K562 (cell line): ENCODE measurements around the gene AHSG. TPM values are rescaled to one million over a fixed set of nuclear protein-coding genes. Genes with fewer than 3 reads are reported as not detected.

ENCODE experiments used
- EP300 ChIP-seq: IDR thresholded peaks from 2 replicates; pipeline ENCODE4 v1.6.1; 2012; ENCODE audit warnings: low read length, improper control_type of control experiment
- FOS ChIP-seq: IDR thresholded peaks from 3 replicates; pipeline ENCODE4 v1.6.1; 2011; ENCODE audit not compliant: insufficient read length; ENCODE audit errors: extremely low read depth
- FOSL1 ChIP-seq: fragments of 200-800 bp; sonication (Bioruptor generic); conservative IDR thresholded peaks from 2 replicates; pipeline ENCODE4 v1.6.1; 2016; ENCODE audit warnings: missing genetic modification characterization, missing compliant biosample characterization
- GATA2 ChIP-seq: sonication (generic); formaldehyde crosslinking; IDR thresholded peaks from 2 replicates; pipeline ENCODE4 v1.4.0; 2020; ENCODE audit warnings: mild to moderate bottlenecking, missing genetic modification reagents
- GTF2F1 ChIP-seq: IDR thresholded peaks from 2 replicates; pipeline ENCODE4 v1.6.1; 2011; ENCODE audit warnings: low read depth, low read length, improper control_type of control experiment
- HMGN3 ChIP-seq: IDR thresholded peaks from 2 replicates; pipeline ENCODE4 v1.6.1; 2011; ENCODE audit warnings: borderline replicate concordance, low read depth, mild to moderate bottlenecking, mixed read lengths, low read length; ENCODE audit not compliant: insufficient read length; ENCODE audit errors: extremely low read depth
- MAFK ChIP-seq: IDR thresholded peaks from 2 replicates; pipeline ENCODE4 v1.6.1; 2011; ENCODE audit warnings: low read length, improper control_type of control experiment
- NFXL1 ChIP-seq: fragments of 450-650 bp; formaldehyde crosslinking; IDR thresholded peaks from 2 replicates; pipeline ENCODE4 v1.4.0; 2021; ENCODE audit warnings: mild to moderate bottlenecking
- PHB ChIP-seq: fragments of 250-450 bp; sonication (Bioruptor Pico); IDR thresholded peaks from 2 replicates; pipeline ENCODE4 v1.5.0; 2021
- SMAD4 ChIP-seq: fragments of 250-450 bp; sonication (Bioruptor Pico); conservative IDR thresholded peaks from 2 replicates; pipeline ENCODE4 v1.8.0; 2021; ENCODE audit warnings: inconsistent platforms, mild to moderate bottlenecking, moderate library complexity
- ZC3H8 ChIP-seq: fragments of 450-650 bp; IDR thresholded peaks from 2 replicates; pipeline ENCODE4 v1.6.1; 2017
- ZKSCAN3 ChIP-seq: fragments of 250-450 bp; sonication (Bioruptor Pico); IDR thresholded peaks from 2 replicates; pipeline ENCODE4 v1.4.0; 2020
- ZNF184 ChIP-seq: sonication (generic); formaldehyde crosslinking; IDR thresholded peaks from 2 replicates; pipeline ENCODE4 v1.5.0; 2020; ENCODE audit warnings: missing genetic modification reagents
- ZNF239 ChIP-seq: fragments of 250-450 bp; sonication (Bioruptor Pico); IDR thresholded peaks from 2 replicates; pipeline ENCODE4 v1.4.0; 2020; ENCODE audit warnings: mild to moderate bottlenecking
- ZNF780A ChIP-seq: fragments of 250-450 bp; sonication (Bioruptor Pico); IDR thresholded peaks from 2 replicates; pipeline ENCODE4 v1.5.0; 2021; ENCODE audit warnings: mild to moderate bottlenecking
- polyA plus RNA-seq, 8 experiments: library from polyadenylated mRNA; depleted of rRNA in 4 of 8; stranded (reverse) in 5 of 8; unstranded in 3 of 8; fragments of >200 nt; fragmentation: Nextera tagmentation in 2 of 8; fragmentation: Illumina TruSeq in 1 of 8; extraction: Ambion mirVana in 2 of 8; extraction: Trizol in 1 of 8; gene quantifications; 2 replicates each; pipeline versions ENCODE4 v1.2.1 to v1.2.3, GENCODE V29; 2011 to 2014; ENCODE audit warnings: inconsistent platforms in 1 of 8, missing spikeins in 1 of 8
- total RNA-seq, 7 experiments: library from RNA; depleted of rRNA in 6 of 7; stranded (reverse); fragments of >200 nt in 6 of 7; fragmentation: Illumina TruSeq in 2 of 7; extraction: Trizol in 2 of 7; gene quantifications; 2 replicates each; pipeline versions ENCODE4 v1.2.1 to v1.2.3, GENCODE V29; 2011 to 2021; ENCODE audit warnings: low replicate concordance in 1 of 7
- TF ChIP-seq, protein P1 (sequence below): sonication (generic); formaldehyde crosslinking; IDR thresholded peaks from 2 replicates; pipeline ENCODE4 v1.8.0; 2023; ENCODE audit warnings: mild to moderate bottlenecking, missing genetic modification reagents
- TF ChIP-seq, protein P2 (sequence below): fragments of 150-350 bp; conservative IDR thresholded peaks from 2 replicates; pipeline ENCODE4 v1.6.1; 2014; ENCODE audit warnings: low read length
- TF ChIP-seq, protein P3 (sequence below): fragments of 250-450 bp; sonication (Bioruptor Pico); IDR thresholded peaks from 2 replicates; pipeline ENCODE4 v1.9.0; 2021; ENCODE audit warnings: mild to moderate bottlenecking, inconsistent platforms
- TF ChIP-seq, protein P4 (sequence below), 2 experiments: fragments of 450-650 bp; IDR thresholded peaks; 2 replicates each; pipeline ENCODE4 v1.6.1; 2016

AHSG gene
- total and polyA plus RNA-seq, 9 of the 15 experiments (the other 6 are each of a cell fraction or from before 2014, with no cell fraction given) = 0.69 TPM; not detected in 8

DNA sequence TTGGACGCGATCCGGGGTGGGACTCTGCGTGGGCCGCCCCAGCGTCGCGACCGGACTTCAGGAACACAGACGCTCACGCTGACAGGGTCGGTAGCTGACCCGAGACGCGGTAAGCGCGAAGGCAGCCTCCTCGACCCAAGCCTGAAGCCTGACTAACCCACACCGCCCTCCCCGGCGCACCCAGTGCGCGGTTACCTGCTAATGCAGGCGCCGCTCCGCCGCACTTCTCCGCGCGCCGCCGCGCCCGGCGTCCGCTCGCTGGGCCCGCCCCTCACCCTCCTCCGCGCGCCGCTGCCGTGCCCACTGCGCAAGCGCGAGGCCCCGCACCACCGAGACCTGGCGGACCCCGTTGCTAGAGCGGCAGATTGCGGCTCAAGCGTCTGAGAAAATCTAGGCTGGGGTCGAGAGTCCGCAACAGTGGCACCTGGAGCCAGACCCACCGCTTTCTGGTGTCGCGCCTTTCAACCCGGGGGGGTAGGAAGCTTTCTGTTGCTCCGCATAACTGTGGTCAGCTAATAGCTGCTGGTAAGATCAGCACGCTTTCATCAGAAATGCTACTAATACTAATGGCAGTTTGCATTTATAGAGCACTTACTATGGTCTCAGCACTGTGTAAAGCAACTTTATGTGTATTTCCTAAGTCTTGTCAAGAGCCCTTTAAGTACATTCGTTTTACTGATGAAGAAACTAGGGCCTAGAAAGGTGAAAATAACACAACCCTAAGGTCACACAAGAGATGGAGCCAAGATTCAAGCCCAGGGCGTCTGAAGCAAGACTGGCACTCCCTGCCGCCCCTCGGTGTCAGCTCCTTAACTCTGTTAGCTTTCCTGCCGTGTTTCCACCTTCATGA, 45.6 kb upstream of the AHSG start, which contains the start of gene TBCCD1 (continued):
- TF ChIP-seq, protein P1, sequence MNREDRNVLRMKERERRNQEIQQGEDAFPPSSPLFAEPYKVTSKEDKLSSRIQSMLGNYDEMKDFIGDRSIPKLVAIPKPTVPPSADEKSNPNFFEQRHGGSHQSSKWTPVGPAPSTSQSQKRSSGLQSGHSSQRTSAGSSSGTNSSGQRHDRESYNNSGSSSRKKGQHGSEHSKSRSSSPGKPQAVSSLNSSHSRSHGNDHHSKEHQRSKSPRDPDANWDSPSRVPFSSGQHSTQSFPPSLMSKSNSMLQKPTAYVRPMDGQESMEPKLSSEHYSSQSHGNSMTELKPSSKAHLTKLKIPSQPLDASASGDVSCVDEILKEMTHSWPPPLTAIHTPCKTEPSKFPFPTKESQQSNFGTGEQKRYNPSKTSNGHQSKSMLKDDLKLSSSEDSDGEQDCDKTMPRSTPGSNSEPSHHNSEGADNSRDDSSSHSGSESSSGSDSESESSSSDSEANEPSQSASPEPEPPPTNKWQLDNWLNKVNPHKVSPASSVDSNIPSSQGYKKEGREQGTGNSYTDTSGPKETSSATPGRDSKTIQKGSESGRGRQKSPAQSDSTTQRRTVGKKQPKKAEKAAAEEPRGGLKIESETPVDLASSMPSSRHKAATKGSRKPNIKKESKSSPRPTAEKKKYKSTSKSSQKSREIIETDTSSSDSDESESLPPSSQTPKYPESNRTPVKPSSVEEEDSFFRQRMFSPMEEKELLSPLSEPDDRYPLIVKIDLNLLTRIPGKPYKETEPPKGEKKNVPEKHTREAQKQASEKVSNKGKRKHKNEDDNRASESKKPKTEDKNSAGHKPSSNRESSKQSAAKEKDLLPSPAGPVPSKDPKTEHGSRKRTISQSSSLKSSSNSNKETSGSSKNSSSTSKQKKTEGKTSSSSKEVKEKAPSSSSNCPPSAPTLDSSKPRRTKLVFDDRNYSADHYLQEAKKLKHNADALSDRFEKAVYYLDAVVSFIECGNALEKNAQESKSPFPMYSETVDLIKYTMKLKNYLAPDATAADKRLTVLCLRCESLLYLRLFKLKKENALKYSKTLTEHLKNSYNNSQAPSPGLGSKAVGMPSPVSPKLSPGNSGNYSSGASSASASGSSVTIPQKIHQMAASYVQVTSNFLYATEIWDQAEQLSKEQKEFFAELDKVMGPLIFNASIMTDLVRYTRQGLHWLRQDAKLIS (CRISPR knock-in tag) = peak; percentile 80
- TF ChIP-seq EP300 (peak; percentile 26; the same call in 1 of the 2 replicates), HMGN3 (peak; percentile 89), ZNF780A (CRISPR knock-in tag) (no peak), SMAD4 (peak; percentile 82), FOSL1 (tag) (peak; percentile 56; the same call in 1 of the 2 replicates), ZKSCAN3 (CRISPR knock-in tag) (no peak), ZNF184 (no peak), NFXL1 (CRISPR knock-in tag) (no peak), PHB (CRISPR knock-in tag) (no peak), GATA2 (CRISPR knock-in tag) (no peak; the same call in 1 of the 2 replicates), ZC3H8 (no peak), ZNF239 (CRISPR knock-in tag) (no peak), FOS (no peak), MAFK (no peak), GTF2F1 (no peak)
- TF ChIP-seq, protein P2, sequence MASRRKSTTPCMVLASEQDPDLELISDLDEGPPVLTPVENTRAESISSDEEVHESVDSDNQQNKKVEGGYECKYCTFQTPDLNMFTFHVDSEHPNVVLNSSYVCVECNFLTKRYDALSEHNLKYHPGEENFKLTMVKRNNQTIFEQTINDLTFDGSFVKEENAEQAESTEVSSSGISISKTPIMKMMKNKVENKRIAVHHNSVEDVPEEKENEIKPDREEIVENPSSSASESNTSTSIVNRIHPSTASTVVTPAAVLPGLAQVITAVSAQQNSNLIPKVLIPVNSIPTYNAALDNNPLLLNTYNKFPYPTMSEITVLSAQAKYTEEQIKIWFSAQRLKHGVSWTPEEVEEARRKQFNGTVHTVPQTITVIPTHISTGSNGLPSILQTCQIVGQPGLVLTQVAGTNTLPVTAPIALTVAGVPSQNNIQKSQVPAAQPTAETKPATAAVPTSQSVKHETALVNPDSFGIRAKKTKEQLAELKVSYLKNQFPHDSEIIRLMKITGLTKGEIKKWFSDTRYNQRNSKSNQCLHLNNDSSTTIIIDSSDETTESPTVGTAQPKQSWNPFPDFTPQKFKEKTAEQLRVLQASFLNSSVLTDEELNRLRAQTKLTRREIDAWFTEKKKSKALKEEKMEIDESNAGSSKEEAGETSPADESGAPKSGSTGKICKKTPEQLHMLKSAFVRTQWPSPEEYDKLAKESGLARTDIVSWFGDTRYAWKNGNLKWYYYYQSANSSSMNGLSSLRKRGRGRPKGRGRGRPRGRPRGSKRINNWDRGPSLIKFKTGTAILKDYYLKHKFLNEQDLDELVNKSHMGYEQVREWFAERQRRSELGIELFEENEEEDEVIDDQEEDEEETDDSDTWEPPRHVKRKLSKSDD = no peak
- TF ChIP-seq, protein P3, sequence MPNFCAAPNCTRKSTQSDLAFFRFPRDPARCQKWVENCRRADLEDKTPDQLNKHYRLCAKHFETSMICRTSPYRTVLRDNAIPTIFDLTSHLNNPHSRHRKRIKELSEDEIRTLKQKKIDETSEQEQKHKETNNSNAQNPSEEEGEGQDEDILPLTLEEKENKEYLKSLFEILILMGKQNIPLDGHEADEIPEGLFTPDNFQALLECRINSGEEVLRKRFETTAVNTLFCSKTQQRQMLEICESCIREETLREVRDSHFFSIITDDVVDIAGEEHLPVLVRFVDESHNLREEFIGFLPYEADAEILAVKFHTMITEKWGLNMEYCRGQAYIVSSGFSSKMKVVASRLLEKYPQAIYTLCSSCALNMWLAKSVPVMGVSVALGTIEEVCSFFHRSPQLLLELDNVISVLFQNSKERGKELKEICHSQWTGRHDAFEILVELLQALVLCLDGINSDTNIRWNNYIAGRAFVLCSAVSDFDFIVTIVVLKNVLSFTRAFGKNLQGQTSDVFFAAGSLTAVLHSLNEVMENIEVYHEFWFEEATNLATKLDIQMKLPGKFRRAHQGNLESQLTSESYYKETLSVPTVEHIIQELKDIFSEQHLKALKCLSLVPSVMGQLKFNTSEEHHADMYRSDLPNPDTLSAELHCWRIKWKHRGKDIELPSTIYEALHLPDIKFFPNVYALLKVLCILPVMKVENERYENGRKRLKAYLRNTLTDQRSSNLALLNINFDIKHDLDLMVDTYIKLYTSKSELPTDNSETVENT (CRISPR knock-in tag) = peak; percentile 100
- TF ChIP-seq, protein P4, sequence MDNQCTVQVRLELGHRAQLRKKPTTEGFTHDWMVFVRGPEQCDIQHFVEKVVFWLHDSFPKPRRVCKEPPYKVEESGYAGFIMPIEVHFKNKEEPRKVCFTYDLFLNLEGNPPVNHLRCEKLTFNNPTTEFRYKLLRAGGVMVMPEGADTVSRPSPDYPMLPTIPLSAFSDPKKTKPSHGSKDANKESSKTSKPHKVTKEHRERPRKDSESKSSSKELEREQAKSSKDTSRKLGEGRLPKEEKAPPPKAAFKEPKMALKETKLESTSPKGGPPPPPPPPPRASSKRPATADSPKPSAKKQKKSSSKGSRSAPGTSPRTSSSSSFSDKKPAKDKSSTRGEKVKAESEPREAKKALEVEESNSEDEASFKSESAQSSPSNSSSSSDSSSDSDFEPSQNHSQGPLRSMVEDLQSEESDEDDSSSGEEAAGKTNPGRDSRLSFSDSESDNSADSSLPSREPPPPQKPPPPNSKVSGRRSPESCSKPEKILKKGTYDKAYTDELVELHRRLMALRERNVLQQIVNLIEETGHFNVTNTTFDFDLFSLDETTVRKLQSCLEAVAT (IDR thresholded peaks at IDR 0.05) = peak in 1 of 2 experiments; percentile 23; a peak in 1 of 4 replicates
